GM19468 (cell line): ENCODE results near the gene S1PR4.

Experiments
- ATAC-seq: cut with Tn5 transposase; IDR thresholded peaks from one replicate; pipeline ENCODE4 v1.9.1; 2021; ENCODE audit warnings: mild to moderate bottlenecking, moderate library complexity, moderate number of reproducible peaks; ENCODE audit not compliant: unreplicated experiment; ENCODE audit errors: extremely low read depth

Gene S1PR4

GRCh38 chr19:3178377-3178972 is at the start of gene S1PR4:
Gene S1PR4, plus strand, starts transcription at chr19:3178769. Its CDS starts 24 bp downstream, at chr19:3178793.
- ATAC-seq, result no peak

- ATAC-seq, result no peak
Observed at GRCh38 chr19:3129112-3129511, 49.5 kb upstream of the S1PR4 start.

- no peak for ATAC-seq
Observed at GRCh38 chr19:3131168-3131567, 47.4 kb upstream of the S1PR4 start.

- no peak for ATAC-seq
Observed at GRCh38 chr19:3132971-3133792, 45.4 kb upstream of the S1PR4 start.

GRCh38 chr19:3133793-3134116 is 44.8 kb upstream of the S1PR4 start:
- ATAC-seq, result no peak

GRCh38 chr19:3135961-3136683 is 42.4 kb upstream of the S1PR4 start, which contains the start of gene GNA15:
Gene GNA15, plus strand, starts transcription at chr19:3136033. Its CDS starts 418 bp downstream, at chr19:3136451.
- ATAC-seq, result no peak

- no peak for ATAC-seq
Observed at GRCh38 chr19:3136684-3137055, 41.9 kb upstream of the S1PR4 start.

- no peak for ATAC-seq
Observed at GRCh38 chr19:3137119-3137518, 41.5 kb upstream of the S1PR4 start.

- no peak for ATAC-seq
Observed at GRCh38 chr19:3138268-3138667, 40.3 kb upstream of the S1PR4 start.

GRCh38 chr19:3140667-3141038 is 37.9 kb upstream of the S1PR4 start:
- no peak for ATAC-seq

GRCh38 chr19:3142292-3142670 is 36.3 kb upstream of the S1PR4 start:
- ATAC-seq, result no peak

GRCh38 chr19:3142781-3143337 is 35.7 kb upstream of the S1PR4 start:
- no peak for ATAC-seq

GRCh38 chr19:3145909-3146676 is 32.5 kb upstream of the S1PR4 start:
- ATAC-seq, result no peak

GRCh38 chr19:3146677-3147100 is 31.9 kb upstream of the S1PR4 start:
- no peak for ATAC-seq

- no peak for ATAC-seq
Observed at GRCh38 chr19:3148503-3148902, 30.1 kb upstream of the S1PR4 start.

GRCh38 chr19:3149089-3149488 is 29.5 kb upstream of the S1PR4 start:
- ATAC-seq, result no peak

GRCh38 chr19:3149526-3150505 is 28.8 kb upstream of the S1PR4 start:
- ATAC-seq, result no peak

GRCh38 chr19:3150739-3151329 is 27.7 kb upstream of the S1PR4 start:
- no peak for ATAC-seq
